Fibroblast of skin of left biceps (primary cell): ENCODE measurements around the gene TRNAU1AP.
"Not testable (repeated sequence)": the region's sequence is repeated elsewhere in the genome, so short reads cannot be mapped to it uniquely, and the experiment has no call there.

ENCODE experiments used
- DNase-seq, 2 experiments: peaks; one replicate each; pipeline ENCODE4 v3.0.0-alpha.2; 2013; ENCODE audit warnings: low read depth in 2 of 2

TRNAU1AP gene

DNA sequence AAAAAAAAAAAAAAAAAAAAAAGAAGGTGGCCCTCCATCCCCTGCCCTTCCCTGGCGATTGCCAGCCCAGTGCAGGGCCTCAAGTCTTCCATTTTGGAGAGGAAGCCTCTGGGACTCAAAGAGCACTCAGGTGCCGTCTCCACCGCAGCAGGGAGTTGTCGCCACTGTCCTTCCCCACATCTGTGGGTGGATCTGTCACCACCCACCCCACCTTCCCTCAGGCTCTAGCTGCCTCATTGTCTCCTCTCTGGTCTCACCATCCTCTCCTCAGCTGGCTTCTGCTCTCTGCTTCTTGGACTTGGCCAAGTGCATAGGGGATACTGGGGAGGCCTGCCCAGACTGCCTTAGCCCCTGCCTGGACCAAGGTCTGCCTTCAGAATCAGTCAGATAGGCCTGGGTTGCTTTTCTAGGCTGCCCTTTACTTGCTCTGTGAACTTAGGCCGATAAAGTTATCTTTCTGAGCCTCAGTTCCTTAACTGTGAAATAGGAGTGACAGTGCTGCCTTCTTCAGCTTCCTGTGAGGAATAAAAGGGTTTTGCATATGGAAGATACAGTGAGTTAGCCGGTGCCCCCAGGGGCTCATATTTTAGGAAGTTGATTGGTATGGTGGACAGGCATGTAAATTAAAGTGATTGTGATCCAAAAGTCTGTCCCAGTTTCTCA, 31.3 kb upstream of the TRNAU1AP start:
- DNase-seq: no peak

DNA sequence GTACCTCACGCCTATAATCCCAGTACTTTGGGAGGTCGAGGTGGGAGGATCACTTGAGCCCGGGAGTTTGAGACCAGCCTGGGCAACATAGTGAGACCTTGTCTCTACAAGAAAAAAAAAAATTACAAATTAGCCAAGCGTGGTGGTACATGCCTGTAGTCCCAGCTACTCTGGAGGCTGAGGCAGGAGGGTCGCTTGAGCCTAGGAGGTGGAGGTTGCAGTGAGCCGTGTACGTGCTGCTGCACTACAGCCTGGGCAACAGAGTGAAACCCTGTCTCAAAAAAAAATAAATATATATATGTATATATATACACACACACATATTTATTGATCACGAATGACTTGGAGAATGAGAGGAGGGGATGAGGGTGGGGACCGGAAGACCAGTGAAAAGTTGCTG, 30.3 kb upstream of the TRNAU1AP start:
- not testable (repeated sequence) for DNase-seq

GRCh38 chr1:28525002-28525642, 27.8 kb upstream of the TRNAU1AP start:
- not testable (repeated sequence) for DNase-seq

- DNase-seq: no peak
These were observed 26.0 kb upstream of the TRNAU1AP start for GRCh38 chr1:28526886-28527285.

DNA sequence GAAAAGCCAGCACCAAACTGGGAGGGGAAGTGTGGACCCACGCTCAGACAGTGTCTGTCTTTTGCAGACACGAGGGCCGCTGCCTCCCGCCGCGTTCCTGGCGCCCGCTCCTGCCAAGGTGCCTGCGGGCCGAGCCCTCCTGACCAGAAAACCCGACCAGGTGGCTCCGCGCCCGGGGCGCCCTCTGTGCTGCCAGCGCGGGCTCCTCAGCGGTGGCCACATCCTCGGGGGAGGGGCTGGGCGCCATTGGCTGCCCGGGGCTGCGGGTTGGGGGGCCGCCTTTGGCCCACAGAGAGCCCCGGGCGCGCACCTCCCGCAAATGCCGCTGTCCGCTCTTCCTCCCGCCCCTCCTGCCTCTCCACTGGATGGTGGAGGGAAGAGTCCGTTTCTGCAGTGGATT, 22.4 kb upstream of the TRNAU1AP start:
- DNase-seq: no peak

DNA sequence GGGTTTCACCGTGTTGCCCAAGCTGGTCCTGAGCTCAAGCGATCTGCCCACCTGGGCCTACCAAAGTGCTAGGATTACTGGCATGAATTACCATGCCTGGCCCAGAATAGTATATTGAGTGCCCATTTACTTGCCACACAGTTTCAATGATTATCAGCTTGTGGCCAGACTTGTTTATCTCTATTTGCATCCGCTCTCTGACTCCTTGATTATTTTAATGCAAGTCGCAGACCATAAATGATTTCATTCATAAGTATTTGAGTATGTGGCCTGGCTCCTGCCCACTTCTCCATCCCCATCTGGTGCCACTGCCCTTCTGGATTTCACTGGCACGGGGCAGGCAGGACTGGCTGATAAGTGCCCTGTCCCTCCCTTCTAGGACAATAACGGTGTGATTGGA, 18.2 kb upstream of the TRNAU1AP start:
- no peak for DNase-seq

DNA sequence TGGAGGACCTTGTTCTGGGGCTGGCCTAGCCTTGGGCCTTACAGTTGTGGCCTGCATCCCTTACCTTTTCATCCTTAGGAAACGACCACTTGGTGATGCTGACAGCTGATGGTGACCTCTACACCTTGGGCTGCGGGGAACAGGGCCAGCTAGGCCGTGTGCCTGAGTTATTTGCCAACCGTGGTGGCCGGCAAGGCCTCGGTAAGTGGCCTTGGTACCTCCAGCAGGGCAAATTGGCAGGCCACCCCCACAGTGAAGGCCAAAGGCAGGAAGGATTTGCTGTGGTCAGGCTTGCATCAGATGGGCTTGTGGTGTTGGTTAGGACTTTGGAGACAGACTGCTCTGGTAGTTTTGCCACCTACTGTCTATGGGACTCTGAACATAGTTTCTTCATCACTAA, 17.7 kb upstream of the TRNAU1AP start:
- no peak for DNase-seq

DNA sequence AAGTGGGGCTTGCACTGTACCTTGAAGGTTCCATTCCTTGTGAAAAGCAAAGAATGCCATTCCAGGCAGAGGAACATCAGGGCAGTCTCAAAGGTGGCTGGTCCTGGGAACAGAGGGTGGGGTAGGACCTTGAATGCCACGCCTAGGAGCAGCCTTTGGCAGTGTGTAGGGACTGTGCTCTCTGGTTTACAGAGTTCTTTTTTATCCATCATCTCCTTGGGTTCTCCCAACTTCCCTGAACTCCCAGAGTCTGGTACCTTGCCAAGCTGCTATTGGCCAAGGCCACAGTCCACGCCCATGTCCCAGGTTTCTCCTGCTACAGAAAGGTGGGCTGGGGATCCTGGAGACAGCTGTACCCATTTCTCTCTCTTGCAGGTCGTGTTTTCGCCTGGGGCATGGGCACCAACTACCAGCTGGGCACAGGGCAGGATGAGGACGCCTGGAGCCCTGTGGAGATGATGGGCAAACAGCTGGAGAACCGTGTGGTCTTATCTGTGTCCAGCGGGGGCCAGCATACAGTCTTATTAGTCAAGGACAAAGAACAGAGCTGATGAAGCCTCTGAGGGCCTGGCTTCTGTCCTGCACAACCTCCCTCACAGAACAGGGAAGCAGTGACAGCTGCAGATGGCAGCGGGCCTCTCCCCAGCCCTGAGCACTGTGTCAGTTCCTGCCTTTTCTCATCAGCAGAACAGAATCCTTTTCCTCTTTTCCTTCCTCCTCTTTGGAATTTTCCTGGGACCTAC, 15.3 kb upstream of the TRNAU1AP start:
- DNase-seq: no peak

GRCh38 chr1:28538286-28538685, 14.6 kb upstream of the TRNAU1AP start:
- DNase-seq: no peak

DNA sequence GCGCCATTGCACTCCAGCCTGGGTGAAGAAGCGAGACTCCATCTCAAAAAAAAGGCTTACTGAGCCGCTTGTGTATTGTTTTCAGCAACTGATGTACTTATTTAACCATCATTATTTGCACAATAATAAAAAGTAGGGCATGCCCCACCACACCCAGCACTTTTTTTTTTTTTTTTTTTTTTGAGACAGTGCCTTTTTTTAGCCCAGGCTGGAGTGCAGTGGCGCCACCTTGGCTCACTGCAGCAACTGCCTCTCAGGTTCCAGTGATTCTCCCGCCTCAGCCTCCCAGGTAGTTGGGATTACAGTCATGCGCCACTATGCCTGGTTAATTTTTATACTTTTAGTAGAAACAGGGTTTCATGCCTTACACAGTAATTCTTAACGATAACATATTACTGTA, 12.2 kb upstream of the TRNAU1AP start:
- DNase-seq: no peak

DNA sequence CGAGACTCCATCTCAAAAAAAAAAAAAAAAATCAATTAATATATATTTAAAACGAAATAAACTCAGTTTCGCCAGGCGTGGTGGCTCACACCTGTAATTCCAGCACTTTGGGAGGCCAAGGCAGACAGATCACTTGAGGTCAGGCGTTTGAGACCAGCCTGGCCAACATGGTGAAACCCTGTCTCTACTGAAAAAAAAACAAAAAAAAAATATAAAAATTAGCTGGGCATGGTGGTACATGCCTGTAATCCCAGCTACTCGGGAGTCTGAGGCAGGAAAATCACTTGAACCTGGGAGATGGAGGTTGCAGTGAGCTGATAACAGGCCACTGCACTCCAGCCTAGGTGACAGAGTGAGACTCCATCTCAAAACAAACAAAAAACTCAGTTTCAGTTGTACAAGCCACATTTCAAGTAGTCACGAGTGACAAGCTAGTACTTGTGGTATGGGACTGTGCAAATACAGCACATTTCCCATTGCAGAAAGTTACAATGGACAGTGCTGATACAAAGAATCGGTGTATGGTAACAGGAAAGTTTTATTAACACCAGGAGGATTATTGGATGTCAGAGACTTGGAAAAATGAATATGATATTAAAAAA, 11.4 kb upstream of the TRNAU1AP start:
- not testable (repeated sequence) for DNase-seq

DNA sequence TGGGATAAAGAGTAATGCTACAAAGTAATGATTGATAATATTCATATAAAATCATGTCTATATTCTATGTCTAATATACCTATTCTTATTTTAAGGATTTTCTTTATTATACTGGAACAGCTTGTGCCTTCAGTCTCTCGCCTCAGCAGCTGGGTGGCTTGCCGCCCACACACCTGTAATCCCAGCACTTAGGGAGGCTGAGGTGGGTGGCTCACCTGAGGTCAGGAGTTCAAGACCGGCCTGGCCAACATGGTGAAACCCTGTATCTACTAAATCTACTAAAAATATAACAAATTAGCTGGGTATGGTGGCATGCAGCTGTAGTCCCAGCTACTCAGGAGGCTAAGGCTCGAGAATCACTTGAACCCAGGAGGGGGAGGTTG, 7.6 kb upstream of the TRNAU1AP start:
- no peak for DNase-seq

DNA sequence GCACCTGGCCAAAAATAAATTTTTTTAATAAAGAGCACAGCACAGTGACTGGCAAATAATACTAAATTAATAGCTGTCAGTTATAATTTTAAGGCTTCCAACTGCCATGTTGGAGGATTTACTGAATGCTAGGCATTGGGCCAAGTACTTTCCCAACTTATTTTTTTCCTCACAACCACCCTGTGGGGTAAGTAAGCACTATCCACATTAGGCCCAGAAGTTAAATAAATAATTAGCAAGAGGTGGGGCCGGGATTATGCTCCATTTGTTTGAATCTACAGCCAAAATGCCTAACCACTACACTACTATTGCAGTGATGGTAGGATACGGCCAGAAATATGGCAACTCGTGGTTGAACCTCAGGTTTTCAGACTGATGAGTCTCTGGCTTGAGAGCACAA, 4.6 kb upstream of the TRNAU1AP start:
- no peak for DNase-seq

GRCh38 chr1:28551381-28551780, 1.5 kb upstream of the TRNAU1AP start:
- DNase-seq: no peak

DNA sequence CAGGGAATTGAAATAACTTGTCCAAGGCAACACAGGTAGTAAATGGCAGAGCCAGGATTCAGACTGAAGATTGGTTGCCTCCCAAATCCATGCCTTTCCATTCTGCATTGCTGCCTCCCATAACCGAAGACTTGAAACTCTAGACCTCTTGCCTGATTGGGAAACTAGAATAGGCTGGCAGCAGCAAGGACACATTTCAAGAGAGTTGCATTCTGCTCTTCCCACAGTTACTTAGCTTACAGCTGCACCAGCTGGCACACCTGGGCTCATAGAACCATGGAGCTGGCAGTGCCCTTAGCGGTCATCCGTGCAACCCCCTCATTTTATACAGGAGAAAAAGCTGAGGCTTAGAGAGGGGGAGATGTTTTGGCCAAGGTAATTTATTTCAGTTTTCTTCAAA, 8.0 kb downstream of the TRNAU1AP start:
- DNase-seq: no peak

- DNase-seq: no peak
These were observed 11.4 kb downstream of the TRNAU1AP start for GRCh38 chr1:28564310-28564709.

- no peak for DNase-seq
These were observed 12.2 kb downstream of the TRNAU1AP start for GRCh38 chr1:28565040-28565439.

- no peak for DNase-seq
These were observed 12.8 kb downstream of the TRNAU1AP start for GRCh38 chr1:28565726-28566125.

GRCh38 chr1:28566931-28567330, 14.0 kb downstream of the TRNAU1AP start:
- no peak for DNase-seq

GRCh38 chr1:28571911-28572310, 19.0 kb downstream of the TRNAU1AP start:
- DNase-seq: no peak

GRCh38 chr1:28572891-28573290, 20.0 kb downstream of the TRNAU1AP start:
- DNase-seq: peak in 1 of 2 experiments; percentile 33

- no peak for DNase-seq
These were observed 20.7 kb downstream of the TRNAU1AP start for GRCh38 chr1:28573564-28573963.
